Measurements from ENCODE around the gene NPAS3. TPM values are rescaled to one million over a fixed set of nuclear protein-coding genes. Genes with fewer than 3 reads are reported as not detected.
A peak's percentile ranks its signal among the peaks of the same experiment; 100 is the strongest.

The NPAS3 gene
- total RNA-seq, 6 donors from 2014 or later: 0.30 to 0.77 (median 0.59) TPM; not detected in 2

DNA sequence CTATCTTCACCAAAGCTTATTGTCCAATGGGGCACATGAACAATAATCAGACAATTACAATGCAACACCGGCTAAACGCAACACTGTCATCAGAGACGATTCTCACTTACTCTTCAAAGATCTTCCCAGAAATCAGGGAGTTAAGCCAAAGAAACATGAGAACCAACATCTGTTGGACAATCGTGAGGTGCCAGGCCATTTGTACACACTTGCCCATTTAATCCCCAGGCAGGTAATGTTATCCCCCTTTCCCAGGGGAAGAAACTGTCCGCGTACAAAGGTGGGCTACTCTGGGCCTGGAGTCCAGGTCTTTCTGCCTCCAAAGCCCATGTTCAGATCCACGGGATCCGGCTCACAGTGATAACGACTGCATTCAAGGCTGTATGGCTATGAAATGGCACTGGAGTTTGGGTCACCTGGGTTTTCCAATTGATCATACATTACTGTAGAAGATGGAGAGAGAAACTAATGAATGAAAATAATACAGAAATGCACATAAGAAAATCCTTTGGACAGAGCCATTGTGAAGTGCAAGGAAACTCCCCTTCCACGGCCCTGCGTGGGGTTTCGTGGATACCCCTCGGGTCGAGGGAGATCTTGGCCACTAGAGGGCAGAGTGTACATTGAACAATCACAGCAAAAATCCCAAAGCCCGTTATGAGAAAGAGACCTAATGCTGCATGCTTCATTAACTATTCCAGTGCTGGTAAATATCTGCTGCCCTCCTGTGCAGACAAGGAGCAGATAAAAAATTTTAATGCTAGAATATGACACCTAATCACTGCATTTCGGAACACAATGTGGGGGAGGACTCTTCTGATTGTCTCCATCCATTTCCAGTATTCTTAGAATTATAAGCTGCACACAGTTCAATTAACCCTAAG is 900.8 kb downstream of the NPAS3 start:
- no peak overlapping the region for H3K4me3 ChIP-seq
- ATAC-seq (ENCODE audit: low FRiP score in 2 of 2) (peak in 1 of 2 donors; percentile 83), DNase-seq (no peak)
- WGBS, 2 donors: 46 to 53% methylated on average over 16 of the region's 16 CpGs
- H3K27ac ChIP-seq: no peak overlapping the region
- H3K27me3 ChIP-seq: no peaks in the 10 kb centered on the region
- H3K9me3 ChIP-seq: no peaks in the 10 kb centered on the region
- no peaks in the 10 kb centered on the region for H3K36me3 ChIP-seq
- H3K4me1 ChIP-seq: peaks cover 0 to 5% (median 2%) of the 10 kb centered on the region in 4 donors
- TF ChIP-seq EP300 (IDR thresholded peaks at IDR 0.05): no peak
- TF ChIP-seq, protein P1, sequence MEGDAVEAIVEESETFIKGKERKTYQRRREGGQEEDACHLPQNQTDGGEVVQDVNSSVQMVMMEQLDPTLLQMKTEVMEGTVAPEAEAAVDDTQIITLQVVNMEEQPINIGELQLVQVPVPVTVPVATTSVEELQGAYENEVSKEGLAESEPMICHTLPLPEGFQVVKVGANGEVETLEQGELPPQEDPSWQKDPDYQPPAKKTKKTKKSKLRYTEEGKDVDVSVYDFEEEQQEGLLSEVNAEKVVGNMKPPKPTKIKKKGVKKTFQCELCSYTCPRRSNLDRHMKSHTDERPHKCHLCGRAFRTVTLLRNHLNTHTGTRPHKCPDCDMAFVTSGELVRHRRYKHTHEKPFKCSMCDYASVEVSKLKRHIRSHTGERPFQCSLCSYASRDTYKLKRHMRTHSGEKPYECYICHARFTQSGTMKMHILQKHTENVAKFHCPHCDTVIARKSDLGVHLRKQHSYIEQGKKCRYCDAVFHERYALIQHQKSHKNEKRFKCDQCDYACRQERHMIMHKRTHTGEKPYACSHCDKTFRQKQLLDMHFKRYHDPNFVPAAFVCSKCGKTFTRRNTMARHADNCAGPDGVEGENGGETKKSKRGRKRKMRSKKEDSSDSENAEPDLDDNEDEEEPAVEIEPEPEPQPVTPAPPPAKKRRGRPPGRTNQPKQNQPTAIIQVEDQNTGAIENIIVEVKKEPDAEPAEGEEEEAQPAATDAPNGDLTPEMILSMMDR (IDR thresholded peaks at IDR 0.05): peak; percentile 47 to 76 (median 72)
- TF ChIP-seq POLR2AphosphoS5 (IDR thresholded peaks at IDR 0.05): no peak
- TF ChIP-seq POLR2A (IDR thresholded peaks at IDR 0.05): no peak

DNA sequence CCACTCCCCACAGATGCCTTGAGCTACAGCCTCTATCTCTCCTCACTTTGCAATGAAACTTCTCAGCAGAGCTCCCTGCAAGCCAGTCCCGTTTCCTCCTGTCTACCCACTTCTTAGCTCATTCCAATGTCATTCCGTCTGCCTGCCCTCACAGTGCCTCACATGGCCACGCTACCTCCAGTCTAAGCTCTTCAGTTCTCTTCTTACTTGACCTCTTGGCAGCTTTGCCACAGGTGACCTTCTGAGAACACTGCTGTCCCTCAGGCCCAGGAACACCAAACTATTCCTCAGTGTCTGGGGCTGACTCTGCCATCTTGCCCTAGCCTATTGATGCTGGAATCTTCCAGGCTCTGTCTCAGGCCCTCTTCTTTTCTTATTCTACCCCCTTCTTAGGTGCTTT is 902.1 kb downstream of the NPAS3 start:
- TF ChIP-seq, protein P1 (IDR thresholded peaks at IDR 0.05): no peak
- no peaks in the 10 kb centered on the region for H3K9me3 ChIP-seq
- no peak overlapping the region for H3K4me3 ChIP-seq
- no peaks in the 10 kb centered on the region for H3K27me3 ChIP-seq
- 87 to 90% methylated on average over 3 of the region's 3 CpGs for WGBS, 2 donors
- H3K4me1 ChIP-seq: peaks cover 0 to 5% (median 2%) of the 10 kb centered on the region in 4 donors
- H3K36me3 ChIP-seq: no peaks in the 10 kb centered on the region
- H3K27ac ChIP-seq: no peak overlapping the region
- DNase-seq (no peak), ATAC-seq (ENCODE audit: low FRiP score in 2 of 2) (no peak)

DNA sequence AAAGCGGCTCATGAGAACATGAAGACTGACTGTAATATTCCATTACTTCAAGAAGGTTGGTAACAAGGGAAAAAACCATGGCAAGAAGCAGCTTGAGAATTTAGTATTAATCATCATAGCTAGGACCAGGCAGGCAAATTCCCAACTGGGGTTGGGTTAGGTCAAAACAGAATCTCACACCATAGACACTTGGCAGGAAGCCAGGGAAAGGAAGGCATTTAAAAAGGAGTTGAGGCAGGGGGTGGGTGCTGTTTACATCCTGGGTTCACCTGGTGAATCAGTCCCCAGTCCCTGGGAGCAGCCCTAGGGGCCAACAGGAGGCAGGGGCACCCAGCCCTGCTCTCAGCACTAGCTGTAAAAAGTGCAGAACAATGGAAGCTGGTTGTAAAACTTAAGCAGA is 903.6 kb downstream of the NPAS3 start:
- Histone ChIP-seq H3K36me3 (no peaks in the 10 kb centered on the region), H3K9me3 (no peaks in the 10 kb centered on the region), H3K4me3 (no peak overlapping the region), H3K27me3 (no peaks in the 10 kb centered on the region), H3K4me1 (peaks cover 0 to 5% (median 2%) of the 10 kb centered on the region in 4 donors), H3K27ac (no peak overlapping the region)
- no peak for TF ChIP-seq POLR2A (IDR thresholded peaks at IDR 0.05)
- ATAC-seq (ENCODE audit: low FRiP score in 2 of 2): no peak
- WGBS, 2 donors: 100% methylated on average over 1 of the region's 1 CpG
- DNase-seq: no peak

DNA sequence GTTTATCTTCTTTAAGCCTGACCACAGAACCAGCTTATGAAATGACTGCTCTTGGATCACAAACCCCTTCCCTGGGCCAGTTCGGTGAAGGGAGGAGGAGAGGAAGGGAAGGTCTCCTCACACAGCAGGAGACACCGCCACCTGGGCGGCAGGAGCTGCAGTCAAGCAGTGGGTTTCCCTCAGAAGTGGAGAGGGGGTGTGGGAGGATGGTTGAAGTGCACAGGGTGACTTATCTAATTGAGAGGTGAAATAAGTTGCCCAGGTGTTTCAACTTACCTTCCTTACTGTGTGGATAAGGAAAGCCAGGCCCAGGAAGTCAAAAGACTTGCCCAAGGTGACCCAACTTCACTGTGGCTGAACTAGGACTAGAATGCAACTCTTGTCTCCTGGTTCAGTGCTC is 905.4 kb downstream of the NPAS3 start:
- ATAC-seq (ENCODE audit: low FRiP score in 2 of 2) (no peak), DNase-seq (no peak)
- TF ChIP-seq POLR2A (IDR thresholded peaks at IDR 0.05): no peak
- TF ChIP-seq EP300 (IDR thresholded peaks at IDR 0.05): no peak
- TF ChIP-seq, protein P1 (IDR thresholded peaks at IDR 0.05): no peak
- TF ChIP-seq POLR2AphosphoS5 (IDR thresholded peaks at IDR 0.05): no peak
- 82 to 90% methylated on average over 3 of the region's 3 CpGs for WGBS, 2 donors
- no peaks in the 10 kb centered on the region for H3K36me3 ChIP-seq
- no peak overlapping the region for H3K27ac ChIP-seq
- no peak overlapping the region for H3K4me3 ChIP-seq
- no peaks in the 10 kb centered on the region for H3K27me3 ChIP-seq
- H3K9me3 ChIP-seq: no peaks in the 10 kb centered on the region
- H3K4me1 ChIP-seq: peaks cover 0 to 5% (median 2%) of the 10 kb centered on the region in 4 donors

DNA sequence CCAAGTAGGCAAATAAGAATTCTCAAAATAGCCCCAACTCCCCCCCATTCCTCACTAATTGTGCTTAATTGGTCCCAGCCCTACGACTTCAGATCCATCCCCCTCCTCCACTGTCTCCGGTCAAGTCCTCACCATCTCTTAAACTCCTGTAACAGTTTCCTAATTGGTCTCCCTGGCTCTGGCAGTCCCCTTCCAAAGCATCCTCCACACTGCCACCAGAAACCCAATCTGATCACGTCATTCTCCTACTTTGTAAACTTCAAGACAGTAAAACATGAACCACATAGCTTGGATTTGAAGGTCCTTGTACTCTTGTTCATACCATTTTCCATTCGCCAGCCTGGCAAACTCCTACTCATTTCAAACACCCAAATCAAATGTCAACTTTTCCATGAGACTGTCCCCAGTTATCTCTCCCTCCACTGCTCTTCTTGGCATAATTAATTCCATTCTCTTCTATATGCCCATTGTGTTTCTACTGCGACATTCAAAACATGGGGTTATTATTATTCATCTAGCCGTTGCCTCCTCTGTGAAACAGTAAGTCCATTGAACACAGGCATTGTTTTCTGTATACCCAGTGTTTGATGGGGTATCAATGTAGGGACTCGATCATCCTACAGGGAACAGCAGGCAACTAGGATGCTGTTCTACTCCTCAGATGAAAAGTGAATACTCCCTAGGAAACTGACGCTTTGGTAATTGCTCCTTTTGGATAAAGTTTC is 907.6 kb downstream of the NPAS3 start:
- TF ChIP-seq, protein P1 (IDR thresholded peaks at IDR 0.05): no peak
- TF ChIP-seq EP300 (IDR thresholded peaks at IDR 0.05): no peak
- TF ChIP-seq POLR2AphosphoS5 (IDR thresholded peaks at IDR 0.05): no peak
- TF ChIP-seq POLR2A (IDR thresholded peaks at IDR 0.05): no peak
- DNase-seq (no peak), ATAC-seq (ENCODE audit: low FRiP score in 2 of 2) (no peak)
- Histone ChIP-seq H3K27ac (no peak overlapping the region), H3K36me3 (no peaks in the 10 kb centered on the region), H3K4me3 (no peak overlapping the region), H3K4me1 (no peaks in the 10 kb centered on the region), H3K9me3 (no peaks in the 10 kb centered on the region), H3K27me3 (no peaks in the 10 kb centered on the region)
- 89 to 95% methylated on average over 8 of the region's 8 CpGs for WGBS, 2 donors
